GM12864 (cell line): ENCODE results near the gene SETD3.

Experiments
- DNase-seq: peaks from one replicate; pipeline ENCODE4 v3.0.0-alpha.2; 2011; ENCODE audit warnings: low read depth
- H3K4me3 ChIP-seq: 2 replicates; pipeline ENCODE4 v1.5.1; 2011; ENCODE audit warnings: mild to moderate bottlenecking, low read depth, low read length, control low read depth
- TF ChIP-seq, protein P1 (sequence below): IDR thresholded peaks from 2 replicates; pipeline ENCODE4 v1.5.1; 2011; ENCODE audit warnings: low read depth, mild to moderate bottlenecking, moderate library complexity, low read length, control low read depth, inconsistent platforms; ENCODE audit errors: missing control alignments

SETD3 gene

DNA sequence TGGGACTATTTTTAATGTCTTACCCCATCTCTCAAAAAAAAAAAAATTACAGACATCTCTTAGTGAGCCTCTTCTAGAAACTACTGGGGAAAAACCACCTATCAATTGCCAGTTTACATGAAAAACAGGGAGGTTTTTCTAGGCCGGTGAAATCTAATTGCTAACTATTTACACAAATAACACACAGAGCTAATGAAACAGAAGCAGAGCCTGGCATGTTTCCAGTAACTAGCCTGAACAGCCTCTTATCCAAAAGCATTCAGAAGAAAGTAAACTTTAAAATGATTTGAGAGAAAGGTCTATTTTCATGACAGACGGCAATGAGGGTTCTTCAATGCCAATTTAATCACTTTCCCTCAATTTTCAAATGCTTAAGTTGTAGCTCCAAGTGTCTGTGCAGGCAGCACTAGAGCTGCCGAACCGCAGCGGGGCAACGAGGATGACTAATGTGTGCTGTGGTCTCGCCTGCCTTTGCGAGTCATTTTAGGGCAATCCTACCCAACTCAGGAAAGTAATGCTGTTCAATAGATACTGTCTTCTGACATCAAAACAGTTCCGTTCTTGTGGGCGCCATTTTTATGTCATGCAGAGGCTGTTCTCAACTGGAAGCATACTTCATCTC is 84.6 kb downstream of the SETD3 start:
- no peak for DNase-seq
- no peak overlapping the region for H3K4me3 ChIP-seq
- TF ChIP-seq, protein P1, sequence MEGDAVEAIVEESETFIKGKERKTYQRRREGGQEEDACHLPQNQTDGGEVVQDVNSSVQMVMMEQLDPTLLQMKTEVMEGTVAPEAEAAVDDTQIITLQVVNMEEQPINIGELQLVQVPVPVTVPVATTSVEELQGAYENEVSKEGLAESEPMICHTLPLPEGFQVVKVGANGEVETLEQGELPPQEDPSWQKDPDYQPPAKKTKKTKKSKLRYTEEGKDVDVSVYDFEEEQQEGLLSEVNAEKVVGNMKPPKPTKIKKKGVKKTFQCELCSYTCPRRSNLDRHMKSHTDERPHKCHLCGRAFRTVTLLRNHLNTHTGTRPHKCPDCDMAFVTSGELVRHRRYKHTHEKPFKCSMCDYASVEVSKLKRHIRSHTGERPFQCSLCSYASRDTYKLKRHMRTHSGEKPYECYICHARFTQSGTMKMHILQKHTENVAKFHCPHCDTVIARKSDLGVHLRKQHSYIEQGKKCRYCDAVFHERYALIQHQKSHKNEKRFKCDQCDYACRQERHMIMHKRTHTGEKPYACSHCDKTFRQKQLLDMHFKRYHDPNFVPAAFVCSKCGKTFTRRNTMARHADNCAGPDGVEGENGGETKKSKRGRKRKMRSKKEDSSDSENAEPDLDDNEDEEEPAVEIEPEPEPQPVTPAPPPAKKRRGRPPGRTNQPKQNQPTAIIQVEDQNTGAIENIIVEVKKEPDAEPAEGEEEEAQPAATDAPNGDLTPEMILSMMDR, result no peak

DNA sequence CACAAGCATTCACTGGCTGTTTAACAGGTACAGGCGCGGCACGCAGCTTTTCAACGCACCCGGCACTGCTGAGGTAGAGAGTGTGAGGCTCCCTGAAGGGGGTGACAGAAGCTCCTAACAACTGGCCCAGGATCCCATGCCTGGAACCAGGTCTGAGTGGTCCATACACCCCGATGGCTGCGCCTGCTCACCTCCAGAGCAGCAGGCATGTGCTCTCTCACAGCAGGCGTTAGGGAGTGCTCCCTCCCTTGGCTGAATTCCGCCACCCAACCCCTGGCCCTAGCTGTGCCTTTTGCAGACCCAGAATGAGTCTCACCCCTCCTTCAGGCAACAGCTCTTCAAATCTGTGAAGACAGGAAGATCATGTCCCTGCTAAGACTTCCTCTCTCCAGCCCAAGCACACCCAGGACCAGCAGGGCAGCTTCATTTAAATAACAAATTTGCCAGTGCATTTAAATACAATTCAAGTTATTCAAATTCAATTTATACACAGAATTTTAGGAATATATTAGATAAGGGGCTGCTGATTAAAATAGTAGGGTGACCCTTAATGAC is 86.0 kb downstream of the SETD3 start:
- no peak overlapping the region for H3K4me3 ChIP-seq
- TF ChIP-seq, protein P1, result no peak
- no peak for DNase-seq

DNA sequence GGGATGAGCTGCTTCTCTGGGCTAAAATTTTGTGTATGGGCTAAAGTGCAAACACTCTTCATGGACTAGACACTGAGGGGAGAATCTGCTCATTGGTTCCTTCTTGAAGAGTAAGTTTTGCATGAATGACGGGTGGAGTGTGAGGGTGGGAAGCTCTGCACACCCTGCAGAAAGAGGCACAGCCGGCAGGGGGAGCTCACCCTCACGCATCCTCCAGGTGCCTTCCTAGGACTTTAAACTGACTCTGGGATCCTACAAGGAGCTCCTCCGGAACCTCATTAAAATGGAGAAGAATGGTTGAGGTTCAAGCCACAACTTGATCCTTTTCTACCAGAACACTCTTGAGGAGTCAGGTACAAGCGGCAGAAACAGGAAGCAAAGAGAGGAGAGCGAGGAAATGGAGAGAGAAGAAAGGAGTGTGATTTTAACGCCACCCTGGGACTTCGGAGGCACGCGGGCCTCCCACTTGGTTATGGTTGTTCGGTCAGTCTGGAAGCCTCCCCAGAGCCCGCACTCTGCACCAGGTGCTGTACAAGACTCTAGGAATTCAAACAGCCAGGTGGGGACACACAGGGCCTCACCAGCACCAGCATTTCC is 87.5 kb downstream of the SETD3 start:
- no peak for DNase-seq
- no peak overlapping the region for H3K4me3 ChIP-seq
- TF ChIP-seq, protein P1, result peak; percentile 95

GRCh38 chr14:99391671-99392070 is 89.0 kb downstream of the SETD3 start:
- H3K4me3 ChIP-seq, result no peak overlapping the region
- TF ChIP-seq, protein P1, result no peak
- no peak for DNase-seq

DNA sequence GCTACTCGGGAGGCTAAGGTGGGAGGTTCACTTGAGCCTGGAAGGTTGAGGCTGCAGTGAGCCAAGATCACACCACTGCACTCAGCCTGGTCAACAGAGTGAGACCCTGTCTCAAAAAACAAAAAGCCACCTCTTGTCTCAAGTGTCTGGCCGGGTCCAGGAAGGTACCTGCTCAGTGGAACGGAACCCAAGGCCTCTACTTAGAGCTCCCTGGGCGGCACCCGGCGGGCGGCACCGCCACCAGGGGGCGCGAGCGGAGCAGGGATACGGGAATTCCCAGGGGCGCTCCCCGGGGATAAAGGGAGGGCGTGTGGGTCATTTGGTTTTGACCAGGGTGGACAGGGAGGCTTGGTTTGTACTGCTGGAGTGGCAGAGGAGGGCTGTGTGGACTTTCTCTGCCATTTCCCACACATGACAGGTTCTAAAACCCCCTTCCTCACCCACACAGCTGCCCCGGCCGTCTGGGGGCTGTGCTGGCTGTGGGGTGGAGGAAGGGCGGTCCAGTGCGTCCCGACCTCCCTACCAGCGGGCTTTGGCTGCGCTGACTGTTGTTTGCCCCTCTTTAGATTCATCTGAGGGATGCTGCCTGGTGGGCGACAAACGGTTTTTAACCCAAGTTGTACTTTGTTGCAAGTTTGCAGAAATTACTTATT is 91.4 kb downstream of the SETD3 start:
- DNase-seq, result no peak
- TF ChIP-seq, protein P1, result peak; percentile 75
- no peak overlapping the region for H3K4me3 ChIP-seq

DNA sequence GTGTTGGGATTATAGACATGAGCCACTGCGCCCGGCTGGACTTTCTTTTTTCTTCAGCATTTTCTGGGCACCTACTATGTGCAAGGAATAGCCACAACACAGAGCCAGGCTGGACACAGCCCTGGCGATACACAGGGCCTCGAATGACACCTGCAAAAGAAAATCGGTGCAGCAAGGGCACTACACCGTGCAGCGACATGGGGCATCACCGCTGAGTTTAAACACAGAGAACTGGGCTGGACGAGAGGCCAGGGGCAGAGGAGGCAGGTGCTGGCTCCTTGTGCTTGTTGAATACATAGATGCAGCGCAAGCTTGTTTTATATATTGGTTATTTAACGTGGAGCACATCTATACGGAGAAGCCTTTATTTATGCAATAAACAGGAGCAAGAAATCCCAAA is 92.4 kb downstream of the SETD3 start:
- H3K4me3 ChIP-seq, result no peak overlapping the region
- no peak for DNase-seq

More for the DNA sequence above, 92.4 kb downstream of the SETD3 start:
- TF ChIP-seq, protein P1, result no peak
